ENCODE results near the gene NBPF3. TPM values are rescaled to one million over a fixed set of nuclear protein-coding genes. Genes with fewer than 3 reads are reported as not detected.
"Not testable (repeated sequence)": the region's sequence is repeated elsewhere in the genome, so short reads cannot be mapped to it uniquely, and the experiment has no call there.

Gene NBPF3
- total RNA-seq, 3 donors from 2014 or later (not counting 1 experiment from before 2014, with no cell fraction given) = 10.4 to 22.6 (median 13.1) TPM

GRCh38 chr1:21414015-21414414 lies 25.9 kb upstream of the NBPF3 start:
- DNase-seq = no peak
- Histone ChIP-seq H3K36me3 (ENCODE audit: control insufficient read depth, insufficient read depth, low read length) (no peaks in the 10 kb centered on the region), H3K27ac (ENCODE audit: low read length) (no peak overlapping the region), H3K9me3 (ENCODE audit: control insufficient read depth, insufficient read depth, low read length) (no peaks in the 10 kb centered on the region), H3K27me3 (ENCODE audit: control insufficient read depth, insufficient read depth, low read length) (no peaks in the 10 kb centered on the region), H3K4me1 (ENCODE audit: control insufficient read depth, insufficient read depth, low read length) (no peaks in the 10 kb centered on the region), H3K4me3 (ENCODE audit: low read length) (no peak overlapping the region)
- H3K4me1 Mint-ChIP-seq = no peaks in the 10 kb centered on the region
- WGBS (ENCODE audit: insufficient coverage) = 89% methylated on average over 5 of the region's 5 CpGs
- no peaks in the 10 kb centered on the region for H3K36me3 Mint-ChIP-seq
- no peak for ATAC-seq
- no peak for TF ChIP-seq CTCF (IDR thresholded peaks at IDR 0.05)
- H3K27me3 Mint-ChIP-seq (ENCODE audit: low read depth in 2 of 2) = peaks cover 24 to 40% of the 10 kb centered on the region in 2 donors
- intact Hi-C loops (cut with micrococcal nuclease) = no loop called here
- no peak overlapping the region for H3K27ac Mint-ChIP-seq
- H3K9me3 Mint-ChIP-seq = no peaks in the 10 kb centered on the region
- H3K4me3 Mint-ChIP-seq = no peak overlapping the region

GRCh38 chr1:21420378-21420777 lies 19.6 kb upstream of the NBPF3 start:
- H3K36me3 ChIP-seq (ENCODE audit: control insufficient read depth, insufficient read depth, low read length); H3K27ac Mint-ChIP-seq; H3K4me3 ChIP-seq (ENCODE audit: low read length); ATAC-seq; H3K4me3 Mint-ChIP-seq; H3K27ac ChIP-seq (ENCODE audit: low read length); H3K36me3 Mint-ChIP-seq; H3K4me1 Mint-ChIP-seq; H3K27me3 ChIP-seq (ENCODE audit: control insufficient read depth, insufficient read depth, low read length); DNase-seq; H3K4me1 ChIP-seq (ENCODE audit: control insufficient read depth, insufficient read depth, low read length); H3K9me3 ChIP-seq (ENCODE audit: control insufficient read depth, insufficient read depth, low read length); intact Hi-C loops (cut with micrococcal nuclease); H3K9me3 Mint-ChIP-seq: not testable (repeated sequence)
- peaks cover 21 to 37% of the 10 kb centered on the region in 2 donors for H3K27me3 Mint-ChIP-seq (ENCODE audit: low read depth in 2 of 2)
- WGBS (ENCODE audit: insufficient coverage) = 90% methylated on average over 6 of the region's 6 CpGs

- H3K4me1 ChIP-seq (ENCODE audit: control insufficient read depth, insufficient read depth, low read length); ATAC-seq; H3K27me3 ChIP-seq (ENCODE audit: control insufficient read depth, insufficient read depth, low read length); H3K27ac ChIP-seq (ENCODE audit: low read length); H3K9me3 Mint-ChIP-seq; H3K4me1 Mint-ChIP-seq; H3K36me3 ChIP-seq (ENCODE audit: control insufficient read depth, insufficient read depth, low read length); H3K4me3 ChIP-seq (ENCODE audit: low read length); H3K36me3 Mint-ChIP-seq; DNase-seq; H3K27ac Mint-ChIP-seq; H3K9me3 ChIP-seq (ENCODE audit: control insufficient read depth, insufficient read depth, low read length); intact Hi-C loops (cut with micrococcal nuclease); H3K4me3 Mint-ChIP-seq: not testable (repeated sequence)
- 70% methylated on average over 8 of the region's 8 CpGs for WGBS (ENCODE audit: insufficient coverage)
- H3K27me3 Mint-ChIP-seq (ENCODE audit: low read depth in 2 of 2) = peaks cover 16 to 34% of the 10 kb centered on the region in 2 donors
These were observed 18.6 kb upstream of the NBPF3 start for GRCh38 chr1:21421307-21421706.

GRCh38 chr1:21427798-21428480 lies 12.0 kb upstream of the NBPF3 start:
- H3K4me3 Mint-ChIP-seq, H3K36me3 Mint-ChIP-seq: not testable (repeated sequence)
- intact Hi-C loops (cut with micrococcal nuclease) = loop anchor here (2.0 kb wide), 1 partner anchor 51 kb away; no protein-coding TSS in a partner anchor

GRCh38 chr1:21428481-21429073 lies 11.4 kb upstream of the NBPF3 start:
- H3K27ac Mint-ChIP-seq; H3K36me3 Mint-ChIP-seq; H3K27ac ChIP-seq (ENCODE audit: low read length); H3K4me3 Mint-ChIP-seq; H3K27me3 ChIP-seq (ENCODE audit: control insufficient read depth, insufficient read depth, low read length); H3K4me1 Mint-ChIP-seq; H3K9me3 Mint-ChIP-seq; H3K4me1 ChIP-seq (ENCODE audit: control insufficient read depth, insufficient read depth, low read length); H3K9me3 ChIP-seq (ENCODE audit: control insufficient read depth, insufficient read depth, low read length); H3K4me3 ChIP-seq (ENCODE audit: low read length); DNase-seq; intact Hi-C loops (cut with micrococcal nuclease); H3K36me3 ChIP-seq (ENCODE audit: control insufficient read depth, insufficient read depth, low read length): not testable (repeated sequence)
- ATAC-seq = peak; percentile 10 to 38 (median 26)
- 55% methylated on average over 18 of the region's 66 CpGs for WGBS (ENCODE audit: insufficient coverage)
- peaks cover 0 to 12% of the 10 kb centered on the region in 2 donors for H3K27me3 Mint-ChIP-seq (ENCODE audit: low read depth in 2 of 2)

More at GRCh38 chr1:21427798-21428480, 12.0 kb upstream of the NBPF3 start:
- not testable (repeated sequence) for DNase-seq; H3K36me3 ChIP-seq (ENCODE audit: control insufficient read depth, insufficient read depth, low read length); H3K9me3 ChIP-seq (ENCODE audit: control insufficient read depth, insufficient read depth, low read length); H3K9me3 Mint-ChIP-seq; H3K27ac ChIP-seq (ENCODE audit: low read length); H3K27me3 ChIP-seq (ENCODE audit: control insufficient read depth, insufficient read depth, low read length); H3K4me1 ChIP-seq (ENCODE audit: control insufficient read depth, insufficient read depth, low read length); H3K4me3 ChIP-seq (ENCODE audit: low read length); H3K27ac Mint-ChIP-seq; H3K4me1 Mint-ChIP-seq
- peak in 2 of 3 donors; percentile 33 to 50 for ATAC-seq
- WGBS (ENCODE audit: insufficient coverage) = 10% methylated on average over 36 of the region's 74 CpGs
- H3K27me3 Mint-ChIP-seq (ENCODE audit: low read depth in 2 of 2) = peaks cover 0 to 12% of the 10 kb centered on the region in 2 donors

GRCh38 chr1:21429210-21429609 lies 10.7 kb upstream of the NBPF3 start:
- H3K27me3 ChIP-seq (ENCODE audit: control insufficient read depth, insufficient read depth, low read length); H3K4me1 ChIP-seq (ENCODE audit: control insufficient read depth, insufficient read depth, low read length); intact Hi-C loops (cut with micrococcal nuclease); H3K36me3 ChIP-seq (ENCODE audit: control insufficient read depth, insufficient read depth, low read length); H3K27ac ChIP-seq (ENCODE audit: low read length); DNase-seq; H3K27ac Mint-ChIP-seq; H3K9me3 ChIP-seq (ENCODE audit: control insufficient read depth, insufficient read depth, low read length); H3K36me3 Mint-ChIP-seq; H3K4me3 Mint-ChIP-seq; H3K9me3 Mint-ChIP-seq; H3K4me3 ChIP-seq (ENCODE audit: low read length); H3K4me1 Mint-ChIP-seq; ATAC-seq: not testable (repeated sequence)
- peaks cover 0 to 12% of the 10 kb centered on the region in 2 donors for H3K27me3 Mint-ChIP-seq (ENCODE audit: low read depth in 2 of 2)
- 93% methylated on average over 32 of the region's 34 CpGs for WGBS (ENCODE audit: insufficient coverage)

GRCh38 chr1:21430875-21431274 lies 9.1 kb upstream of the NBPF3 start:
- intact Hi-C loops (cut with micrococcal nuclease); H3K36me3 Mint-ChIP-seq; H3K36me3 ChIP-seq (ENCODE audit: control insufficient read depth, insufficient read depth, low read length); H3K4me3 Mint-ChIP-seq; H3K4me1 Mint-ChIP-seq; H3K4me3 ChIP-seq (ENCODE audit: low read length); H3K27ac Mint-ChIP-seq; H3K27me3 ChIP-seq (ENCODE audit: control insufficient read depth, insufficient read depth, low read length); H3K27ac ChIP-seq (ENCODE audit: low read length); H3K9me3 ChIP-seq (ENCODE audit: control insufficient read depth, insufficient read depth, low read length); H3K27me3 Mint-ChIP-seq (ENCODE audit: low read depth in 2 of 2); H3K4me1 ChIP-seq (ENCODE audit: control insufficient read depth, insufficient read depth, low read length); ATAC-seq; H3K9me3 Mint-ChIP-seq; DNase-seq: not testable (repeated sequence)
- WGBS (ENCODE audit: insufficient coverage) = 91% methylated on average over 6 of the region's 6 CpGs

All from natural killer cell (primary cell).